Pulmonary artery endothelial cell (primary cell): ENCODE results near the gene NSG1. TPM values are rescaled to one million over a fixed set of nuclear protein-coding genes. Genes with fewer than 3 reads are reported as not detected.

Experiments used
- total RNA-seq: library from RNA; depleted of rRNA; stranded (reverse); fragments of >200 nt; gene quantifications from 2 replicates; pipeline ENCODE4 v1.2.3, GENCODE V29; 2014

The NSG1 gene
- total RNA-seq, 1 donor from 2014 or later, result 13.7 TPM

Other genes with a start within 250 kb of the NSG1 start
- not detected in 2 replicates for gene OTOP1, start 160.2 kb upstream of the NSG1 start, total RNA-seq
- 13.6 and 20.8 TPM in 2 replicates for gene TMEM128, start 138.9 kb upstream of the NSG1 start, total RNA-seq
- gene LYAR, start 96.9 kb upstream of the NSG1 start, total RNA-seq, result 25.3 and 37.4 TPM in 2 replicates
- gene ZBTB49, start 96.9 kb upstream of the NSG1 start, total RNA-seq, result 3.4 and 4.6 TPM in 2 replicates
- gene STX18, start 154.9 kb downstream of the NSG1 start, total RNA-seq, result 24.3 and 24.6 TPM in 2 replicates